Gastroesophageal sphincter (tissue), 3 donors: Measurements from ENCODE around the gene LGALS7.

Source experiments
- EP300 ChIP-seq: sonication (generic); formaldehyde crosslinking; IDR thresholded peaks from one replicate; pipeline ENCODE4 v1.6.1; 2017; ENCODE audit warnings: antibody characterized with exemption, mild to moderate bottlenecking
- POLR2A ChIP-seq, 2 donors: fragments of 450-650 bp; IDR thresholded peaks; one replicate each; pipeline ENCODE4 v1.6.1; 2017; ENCODE audit warnings: antibody characterized with exemption in 2 of 2, mild to moderate bottlenecking in 2 of 2, moderate library complexity in 1 of 2
- POLR2AphosphoS5 ChIP-seq: sonication (generic); formaldehyde crosslinking; IDR thresholded peaks from one replicate; pipeline ENCODE4 v1.6.1; 2017; ENCODE audit warnings: antibody characterized with exemption
- TF ChIP-seq, protein P1 (sequence below), 4 experiments: fragments of 200-600 bp in 2 of 4; fragments of 450-650 bp in 2 of 4; sonication (generic) in 1 of 4; IDR thresholded peaks; one replicate each; pipeline ENCODE4 v1.5.1; 2017 to 2019; ENCODE audit warnings: antibody characterized with exemption in 4 of 4, mild to moderate bottlenecking in 2 of 4, moderate library complexity in 2 of 4

DNA sequence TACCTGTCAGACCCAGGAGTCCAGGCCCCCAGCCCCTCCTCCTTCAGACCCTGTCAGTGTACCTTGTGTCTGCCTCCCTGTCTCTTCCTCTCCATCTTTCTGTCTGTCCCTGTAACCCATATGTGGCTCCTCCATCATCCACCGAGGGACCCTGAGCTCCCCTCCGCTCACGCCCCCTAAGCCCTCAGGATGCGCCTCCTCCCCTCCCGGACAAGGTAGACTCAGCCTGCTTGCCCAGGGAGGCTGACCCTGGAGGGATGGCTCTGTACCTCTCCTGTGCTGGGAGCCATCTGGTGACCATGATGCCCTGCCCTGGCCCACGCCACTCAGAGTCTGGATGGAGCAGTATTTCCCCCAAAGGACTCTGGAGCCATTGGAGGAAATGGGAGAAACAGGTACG, 28.0 kb downstream of the LGALS7 start:
- TF ChIP-seq, protein P1, sequence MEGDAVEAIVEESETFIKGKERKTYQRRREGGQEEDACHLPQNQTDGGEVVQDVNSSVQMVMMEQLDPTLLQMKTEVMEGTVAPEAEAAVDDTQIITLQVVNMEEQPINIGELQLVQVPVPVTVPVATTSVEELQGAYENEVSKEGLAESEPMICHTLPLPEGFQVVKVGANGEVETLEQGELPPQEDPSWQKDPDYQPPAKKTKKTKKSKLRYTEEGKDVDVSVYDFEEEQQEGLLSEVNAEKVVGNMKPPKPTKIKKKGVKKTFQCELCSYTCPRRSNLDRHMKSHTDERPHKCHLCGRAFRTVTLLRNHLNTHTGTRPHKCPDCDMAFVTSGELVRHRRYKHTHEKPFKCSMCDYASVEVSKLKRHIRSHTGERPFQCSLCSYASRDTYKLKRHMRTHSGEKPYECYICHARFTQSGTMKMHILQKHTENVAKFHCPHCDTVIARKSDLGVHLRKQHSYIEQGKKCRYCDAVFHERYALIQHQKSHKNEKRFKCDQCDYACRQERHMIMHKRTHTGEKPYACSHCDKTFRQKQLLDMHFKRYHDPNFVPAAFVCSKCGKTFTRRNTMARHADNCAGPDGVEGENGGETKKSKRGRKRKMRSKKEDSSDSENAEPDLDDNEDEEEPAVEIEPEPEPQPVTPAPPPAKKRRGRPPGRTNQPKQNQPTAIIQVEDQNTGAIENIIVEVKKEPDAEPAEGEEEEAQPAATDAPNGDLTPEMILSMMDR (IDR thresholded peaks at IDR 0.05) = no peak
- TF ChIP-seq POLR2A (IDR thresholded peaks at IDR 0.05) (no peak), POLR2AphosphoS5 (no peak), EP300 (no peak)
